HuH-7 (cell line): Measurements from ENCODE around the gene C3orf85.
A peak's percentile ranks its signal among the peaks of the same experiment; 100 is the strongest.
"Not testable (repeated sequence)": the region's sequence is repeated elsewhere in the genome, so short reads cannot be mapped to it uniquely, and the experiment has no call there.

Source experiments
- DNase-seq: peaks from one replicate; pipeline ENCODE4 v3.0.0; 2011; ENCODE audit warnings: low spot score

The C3orf85 gene, protein sequence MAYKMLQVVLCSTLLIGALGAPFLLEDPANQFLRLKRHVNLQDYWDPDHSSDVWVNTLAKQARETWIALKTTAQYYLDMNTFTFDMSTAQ

DNA sequence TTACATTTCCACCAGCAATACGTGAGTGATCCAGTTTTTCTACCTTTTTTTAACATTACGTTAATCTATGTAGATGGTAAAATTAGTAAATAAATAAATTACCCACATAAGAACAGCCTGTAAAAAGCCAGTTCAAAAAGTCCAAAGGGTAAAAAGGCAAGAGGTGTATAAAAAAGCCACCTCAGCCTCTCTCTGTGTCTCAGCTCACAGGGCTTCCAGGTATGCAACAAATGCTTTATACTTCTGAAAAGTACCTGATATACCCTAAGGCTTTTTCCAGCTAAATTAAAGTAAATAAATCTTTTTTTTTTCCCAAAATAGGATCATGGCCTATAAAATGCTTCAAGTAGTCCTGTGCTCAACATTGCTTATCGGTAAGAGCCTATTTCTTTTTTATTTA is at the start of gene C3orf85:
C3orf85 (plus strand) TSS at position 197 of the 400 bp plus-strand sequence; CDS start at position 326, 129 bp downstream.
- DNase-seq, result no peak

DNA sequence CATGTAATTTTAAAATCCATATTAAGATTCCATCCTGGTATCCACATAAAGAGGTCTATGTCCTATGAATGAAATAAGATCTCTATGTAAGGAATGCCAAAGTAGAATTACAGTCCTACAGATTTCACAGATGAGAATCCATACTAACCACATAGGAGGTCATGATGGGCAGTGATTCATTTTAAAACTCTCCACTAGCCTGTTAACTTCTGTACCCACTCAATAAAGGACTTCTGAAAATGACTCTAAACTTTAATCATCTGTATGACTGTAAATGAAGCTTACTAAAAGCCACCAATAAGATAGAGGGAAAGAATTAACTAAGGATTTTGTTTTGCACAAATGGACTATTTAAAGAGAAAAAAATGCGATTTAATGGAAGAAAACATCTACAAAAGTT is 47.3 kb upstream of the C3orf85 start:
- DNase-seq, result no peak

DNA sequence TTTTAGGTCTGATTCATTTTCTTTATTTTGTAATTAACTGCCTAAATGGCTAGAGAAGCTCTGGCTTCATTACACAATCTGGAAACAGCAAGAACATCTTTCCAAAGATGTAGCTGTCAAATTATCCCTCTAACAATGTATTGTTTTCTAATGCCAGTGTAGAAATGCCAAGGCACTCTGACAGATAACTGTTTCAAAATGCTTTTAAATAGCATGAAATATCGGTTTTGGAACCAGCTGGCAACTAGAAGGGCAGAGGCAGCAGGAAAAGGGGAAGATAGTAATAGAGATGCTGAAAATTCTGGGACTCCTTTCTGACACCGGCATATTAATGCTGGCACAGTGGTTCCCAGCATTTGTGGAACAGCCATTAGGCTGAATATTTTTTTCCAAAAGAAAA is 44.7 kb upstream of the C3orf85 start:
- DNase-seq, result no peak

DNA sequence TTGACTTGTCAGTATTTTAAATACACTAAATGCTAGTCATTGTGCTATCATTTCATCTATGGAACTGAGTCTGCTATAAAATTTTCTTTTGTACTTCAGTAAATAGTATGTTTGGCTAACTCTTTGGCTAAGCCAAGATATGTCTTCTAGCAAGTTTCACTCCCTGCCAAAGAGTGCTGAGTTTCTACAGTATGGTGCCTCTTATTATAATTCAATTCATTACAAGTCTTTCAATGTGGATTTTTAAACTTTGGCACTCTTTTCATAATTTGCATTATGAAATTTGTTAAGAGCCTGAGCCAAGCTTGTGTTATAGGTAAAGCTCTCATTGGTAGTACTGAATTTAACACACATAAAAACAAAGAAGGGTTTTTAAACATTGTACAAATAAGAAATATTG is 43.0 kb upstream of the C3orf85 start:
- no peak for DNase-seq

DNA sequence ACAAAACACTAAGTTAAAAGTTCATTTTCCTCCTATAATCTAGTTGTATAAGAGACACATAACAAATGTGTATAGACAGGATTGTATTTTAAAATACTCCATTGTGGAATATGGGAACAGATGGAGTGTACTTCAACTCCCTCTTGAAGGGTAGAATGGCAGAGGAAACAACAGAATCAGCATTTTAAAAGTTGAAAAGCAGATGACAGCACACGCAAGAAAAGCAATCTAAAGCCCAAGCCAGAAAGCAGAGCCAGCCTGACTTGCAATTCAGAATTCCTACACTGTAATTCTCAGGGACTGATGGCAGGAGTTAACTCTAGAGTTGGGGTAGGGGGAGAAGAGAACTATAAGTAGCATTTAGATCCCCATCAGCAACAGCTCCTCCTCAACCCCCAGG is 41.4 kb upstream of the C3orf85 start:
- DNase-seq, result no peak

DNA sequence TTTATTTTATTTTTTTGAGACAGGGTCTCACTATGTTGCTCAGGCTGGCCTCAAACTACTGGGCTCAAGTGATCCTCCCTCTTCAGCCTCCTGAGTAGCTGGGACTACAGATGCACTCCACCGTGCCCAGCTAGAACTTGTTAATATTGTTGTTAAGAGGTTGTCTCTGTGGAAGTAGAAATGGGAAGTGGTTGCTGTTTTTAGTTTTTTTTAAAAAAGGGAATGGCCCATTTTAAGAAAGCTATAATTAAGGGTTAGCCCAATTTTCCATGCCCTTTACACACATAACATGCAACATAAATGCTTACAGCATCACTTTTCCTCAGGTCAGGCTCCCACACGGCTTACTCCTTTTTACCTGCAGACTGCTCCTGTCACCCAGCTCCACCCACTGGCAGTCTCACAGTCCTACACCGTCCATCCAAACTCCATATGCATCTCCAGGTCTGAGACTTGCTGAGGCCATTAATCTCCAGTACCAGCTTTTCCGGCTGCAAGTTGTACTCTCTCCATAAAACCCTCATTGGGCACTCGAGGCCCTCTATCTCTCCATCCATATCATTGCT is 38.4 kb upstream of the C3orf85 start:
- DNase-seq, result peak; percentile 51

DNA sequence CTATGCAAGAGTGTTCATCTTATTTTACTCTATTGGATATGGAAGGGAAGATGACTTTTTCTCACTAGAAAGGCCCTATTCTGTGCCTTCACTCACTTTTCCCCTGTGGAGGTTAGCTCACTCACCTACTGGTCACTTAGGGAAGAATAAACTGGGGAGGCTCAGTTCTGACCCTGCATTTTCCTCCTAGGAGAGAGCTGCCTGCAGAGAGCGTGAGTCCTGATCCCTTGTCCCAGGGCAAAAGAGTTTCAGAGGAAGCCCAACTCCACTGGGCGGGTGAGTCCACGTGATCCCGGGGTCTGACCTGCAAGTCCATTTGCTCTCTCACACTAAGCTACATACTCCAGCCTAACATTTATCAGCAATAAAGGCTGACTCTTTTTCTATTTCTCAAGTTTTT is 26.9 kb upstream of the C3orf85 start:
- no peak for DNase-seq

DNA sequence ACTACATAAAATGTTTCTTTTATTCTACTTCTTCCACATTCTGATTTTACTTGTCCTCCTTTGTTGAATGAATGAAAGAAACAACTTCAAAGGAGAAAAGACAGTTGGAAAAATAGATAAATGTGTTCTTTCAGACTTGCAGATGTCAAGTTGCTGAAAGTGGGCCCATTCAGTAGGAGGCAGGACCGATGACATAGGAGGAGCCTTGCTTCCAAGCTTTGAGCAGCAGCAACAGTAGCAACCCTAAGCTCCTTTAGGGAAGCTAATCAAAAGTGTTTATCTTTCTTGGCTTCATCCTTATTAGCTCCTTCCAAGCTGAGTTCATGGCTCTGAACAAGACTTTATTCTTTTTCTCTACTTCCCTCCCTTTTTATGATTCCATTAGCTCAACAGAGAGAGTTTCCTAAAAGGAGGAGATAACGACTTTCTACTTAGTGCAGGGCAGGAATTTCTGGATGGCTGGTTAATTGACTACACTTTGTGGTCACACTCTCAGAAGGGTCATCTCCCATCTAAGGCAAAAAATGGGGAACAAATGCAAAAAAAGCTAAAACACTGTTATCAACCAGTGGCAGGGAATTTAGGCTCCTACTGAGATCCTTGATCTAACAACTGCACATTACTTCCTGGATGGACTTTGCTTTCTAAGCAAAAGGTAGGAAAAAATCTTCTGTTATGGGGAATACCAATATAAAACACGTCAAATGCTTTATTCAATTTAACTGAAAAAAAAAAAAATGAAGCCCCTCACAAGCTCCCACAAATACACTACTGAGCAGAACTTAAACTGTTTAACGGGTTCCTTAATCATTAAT is 23.4 kb upstream of the C3orf85 start:
- no peak for DNase-seq

DNA sequence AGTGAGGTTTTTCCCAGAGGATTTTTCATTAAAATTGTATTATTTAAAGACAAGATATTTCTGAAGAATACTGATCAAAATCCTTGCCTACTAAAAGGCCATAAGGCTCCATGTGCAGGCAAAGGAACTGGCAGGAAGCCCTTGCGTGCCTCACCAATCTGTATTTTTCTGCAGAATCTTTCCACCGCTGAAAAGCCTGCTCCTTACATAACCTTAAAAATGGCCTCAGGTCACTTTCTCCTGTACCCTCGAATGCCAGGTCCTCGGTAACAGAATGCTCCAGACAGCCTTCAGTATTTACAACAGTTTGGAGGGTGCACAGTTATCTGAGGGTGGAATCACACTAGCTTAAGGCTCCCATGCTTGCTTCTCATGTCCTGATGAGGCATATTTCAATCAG is 21.8 kb upstream of the C3orf85 start:
- no peak for DNase-seq

DNA sequence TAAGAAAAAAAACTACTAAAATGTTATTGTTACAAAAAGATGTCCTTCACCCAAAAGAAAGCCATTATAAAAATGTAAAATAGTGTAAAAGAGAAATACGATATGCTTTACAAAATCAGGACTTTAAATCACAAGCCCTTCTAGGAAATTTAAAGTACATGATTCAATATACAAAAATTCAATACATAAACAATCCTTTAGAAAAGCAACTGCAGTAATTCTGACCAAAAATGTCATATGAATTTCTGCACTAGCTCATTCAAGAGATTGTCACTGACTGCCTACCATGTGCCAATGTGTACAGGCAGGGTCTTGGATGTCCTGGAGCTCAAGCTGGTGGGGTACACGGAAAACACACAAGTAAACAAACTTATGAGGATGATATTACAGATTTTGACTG is 21.1 kb upstream of the C3orf85 start:
- no peak for DNase-seq

DNA sequence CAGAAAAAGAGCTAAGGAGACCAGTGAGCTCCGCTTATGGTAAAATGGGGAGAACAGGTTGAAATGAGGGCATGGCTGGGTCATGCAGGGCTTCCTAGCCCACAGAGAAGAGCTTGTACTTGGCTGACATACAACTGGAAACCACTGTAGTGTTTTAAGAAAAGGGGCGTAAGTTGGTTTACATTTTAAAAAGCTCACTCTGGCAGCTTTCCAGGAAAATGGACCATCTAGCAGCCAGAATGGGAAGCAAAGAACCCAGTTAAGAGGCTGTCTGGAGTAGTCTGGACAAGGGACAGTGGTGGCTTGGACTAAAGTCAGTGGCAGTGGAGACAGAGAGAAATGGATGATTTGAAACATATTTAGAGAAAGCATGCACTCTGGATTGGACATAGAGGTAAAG is 20.5 kb upstream of the C3orf85 start:
- DNase-seq, result no peak

DNA sequence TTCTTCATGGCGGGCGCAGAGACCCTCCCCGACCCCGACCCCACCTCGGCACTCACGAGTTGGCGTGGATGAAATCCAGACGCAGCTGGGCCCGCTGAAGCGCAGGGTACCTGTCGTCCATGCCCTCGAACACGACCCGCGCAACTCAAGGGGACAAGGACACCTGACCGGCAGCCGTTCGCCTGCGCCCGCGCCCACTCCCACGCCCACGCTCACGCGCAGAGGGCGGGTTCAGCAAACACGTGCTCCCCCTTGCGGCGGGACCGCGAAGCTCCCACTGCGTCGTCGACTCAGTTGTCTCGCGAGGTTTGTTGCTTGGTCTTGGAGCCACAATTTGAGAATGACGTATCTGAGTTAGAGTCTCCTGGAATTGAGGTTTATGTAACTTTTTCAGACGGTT is 18.6 kb upstream of the C3orf85 start, which contains the start of gene MORC1:
MORC1 (minus strand) TSS at position 196 of the 400 bp plus-strand sequence; CDS start at position 121, 75 bp downstream.
- no peak for DNase-seq

DNA sequence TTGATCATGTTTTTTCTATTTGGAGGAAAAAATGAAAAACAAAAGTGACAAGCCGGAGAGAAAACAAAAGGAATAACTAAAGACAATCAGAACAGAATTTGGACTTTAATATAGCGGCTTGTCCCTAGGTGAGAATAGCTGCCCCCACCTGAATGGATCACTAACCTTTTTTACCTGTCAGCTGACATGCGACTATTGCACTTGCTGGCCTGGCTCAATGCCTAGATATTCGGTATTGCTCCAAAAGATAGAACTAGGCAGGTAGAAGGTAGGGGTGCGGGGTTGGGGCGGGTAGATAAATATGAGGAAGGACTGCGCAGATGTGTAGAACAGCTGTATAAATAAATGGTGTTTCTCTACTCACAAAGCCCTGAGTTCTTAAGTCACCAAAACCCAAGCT is 17.9 kb upstream of the C3orf85 start:
- no peak for DNase-seq

DNA sequence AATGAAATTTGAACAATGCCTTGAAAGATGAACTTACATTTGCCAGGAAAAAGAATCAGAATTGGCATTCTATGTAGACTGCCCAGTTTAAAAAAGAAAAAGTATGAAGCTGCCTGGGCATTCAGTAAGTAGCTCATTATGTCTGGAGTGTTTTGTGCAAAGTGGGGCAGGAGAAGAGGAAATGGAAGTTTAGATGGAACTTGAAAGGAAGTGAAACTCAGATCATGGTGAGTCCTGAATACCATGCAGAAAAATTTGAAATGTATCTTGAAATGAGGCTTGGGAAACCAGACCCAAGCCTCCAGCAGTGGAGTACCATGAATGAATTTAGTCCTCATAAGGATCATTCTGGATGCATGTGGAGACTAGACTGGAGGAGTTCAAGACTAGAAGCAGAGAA is 13.8 kb upstream of the C3orf85 start:
- no peak for DNase-seq

DNA sequence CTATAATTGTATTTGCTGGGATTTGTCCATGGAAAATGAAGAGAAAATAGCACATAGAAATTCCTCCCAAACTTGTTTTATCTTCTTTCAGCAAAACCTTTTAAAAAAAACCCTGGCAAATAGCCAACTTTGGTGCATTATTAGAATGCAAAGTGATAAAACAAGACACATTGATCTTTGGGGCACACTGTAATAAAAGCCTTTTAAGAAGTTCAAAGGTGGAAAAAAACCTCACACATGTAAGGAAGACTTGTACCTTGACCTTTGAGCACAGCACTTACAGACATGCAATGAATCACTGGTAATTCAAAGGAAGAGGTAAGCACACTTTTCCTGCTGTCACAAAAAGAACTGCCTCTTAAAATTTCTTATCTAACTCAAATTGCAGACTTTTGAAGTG is 10.6 kb upstream of the C3orf85 start:
- DNase-seq, result no peak

DNA sequence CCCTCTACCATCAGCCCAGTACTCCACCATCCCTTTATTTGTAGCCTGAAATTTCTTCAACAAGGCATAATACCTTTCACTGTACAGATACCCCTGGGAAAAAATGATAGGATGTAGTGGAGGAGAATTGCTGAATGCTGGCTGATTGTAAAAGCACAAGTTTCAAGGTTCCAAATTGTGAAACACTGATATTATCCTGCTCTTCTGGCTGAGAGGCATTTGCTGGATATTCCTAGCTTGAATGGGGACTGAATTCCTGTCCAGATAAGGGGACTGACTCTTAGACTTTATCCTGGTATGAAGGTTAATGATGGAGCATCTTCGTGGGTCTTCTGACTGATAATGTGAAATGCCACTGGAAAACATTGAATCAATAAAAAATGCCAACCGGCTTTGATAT is 9.0 kb upstream of the C3orf85 start:
- no peak for DNase-seq

DNA sequence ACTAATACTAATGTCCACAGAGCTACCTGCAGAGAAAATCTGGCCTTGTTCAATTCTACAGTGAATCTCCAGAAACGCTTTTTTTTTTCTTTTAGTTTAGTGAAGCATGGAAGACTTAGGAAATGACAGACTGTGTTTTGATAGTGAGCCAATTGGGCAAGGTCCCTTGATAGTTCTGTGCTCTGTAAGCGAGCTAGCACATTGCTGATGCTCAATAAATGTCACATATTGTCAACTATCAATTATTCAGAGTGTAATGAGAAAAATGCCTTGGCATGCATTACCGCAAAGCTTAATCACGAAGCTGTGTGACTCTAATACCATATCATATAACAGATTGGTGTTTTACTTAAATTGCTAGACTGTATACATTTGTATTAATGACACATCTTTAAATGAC is 5.2 kb upstream of the C3orf85 start:
- no peak for DNase-seq

DNA sequence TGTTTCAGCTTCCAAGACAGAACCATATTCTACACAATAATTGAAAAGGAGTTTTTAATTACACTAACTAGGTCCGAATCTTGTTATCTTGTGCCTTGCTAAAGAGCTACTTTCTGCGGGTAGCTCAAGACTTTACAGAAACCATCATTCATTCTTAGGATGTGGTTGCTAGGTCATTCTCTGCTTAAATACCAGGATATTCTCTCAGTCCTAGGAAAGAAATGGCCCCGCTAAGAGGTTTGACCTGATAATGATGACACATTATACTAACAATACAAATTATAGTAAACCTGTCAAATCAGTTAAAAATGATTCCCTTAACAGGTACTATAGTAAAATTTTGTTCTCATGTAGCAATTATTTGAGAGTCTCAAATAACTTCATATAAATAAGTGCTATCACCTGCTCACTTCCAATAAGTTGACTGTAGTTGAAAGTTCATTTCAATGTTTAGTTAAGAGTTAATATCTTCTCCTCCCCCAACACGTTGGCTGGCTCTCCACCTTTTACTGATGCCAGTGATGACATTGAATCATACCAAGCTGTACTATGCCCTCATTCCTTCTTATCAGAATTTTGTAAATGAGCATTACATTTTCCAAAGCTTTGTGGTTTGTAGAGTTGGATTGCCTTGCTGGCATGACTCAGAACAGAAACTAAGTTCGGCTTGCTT is 3.6 kb upstream of the C3orf85 start:
- no peak for DNase-seq

DNA sequence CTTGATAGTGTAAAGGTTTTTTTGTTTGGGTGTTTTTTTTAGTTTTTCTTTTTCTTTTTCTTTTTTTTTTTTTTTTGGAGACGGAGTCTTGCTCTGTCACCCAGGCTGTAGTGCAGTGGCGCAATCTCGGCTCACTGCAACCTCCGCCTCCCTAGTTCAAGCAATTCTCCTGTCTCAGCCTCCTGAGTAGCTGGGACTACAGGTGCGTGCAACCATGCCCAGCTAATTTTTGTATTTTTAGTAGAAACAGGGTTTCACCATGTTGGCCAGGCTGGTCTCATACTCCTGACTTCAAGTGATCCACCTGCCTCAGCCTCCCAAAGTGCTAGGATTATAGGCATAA is 3.1 kb upstream of the C3orf85 start:
- not testable (repeated sequence) for DNase-seq

DNA sequence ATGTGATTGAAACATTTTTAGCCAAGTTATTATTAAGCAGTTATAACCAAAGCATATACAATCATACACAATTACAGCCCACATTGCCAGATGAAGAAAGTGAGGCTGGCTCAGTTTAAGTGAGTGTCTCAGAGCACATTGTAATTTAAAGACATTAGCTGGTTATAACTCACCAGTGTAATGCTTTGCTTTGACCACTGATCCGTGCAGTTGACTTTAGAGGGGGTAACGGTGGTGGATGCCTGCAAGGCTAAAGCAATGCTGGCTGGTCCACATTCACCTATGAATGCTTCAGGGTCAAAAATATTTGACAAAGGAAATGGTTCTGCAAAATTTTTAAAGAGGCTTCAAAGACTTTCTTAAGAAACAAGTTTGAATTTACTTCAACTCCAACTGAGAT is 1.2 kb downstream of the C3orf85 start:
- DNase-seq, result no peak

DNA sequence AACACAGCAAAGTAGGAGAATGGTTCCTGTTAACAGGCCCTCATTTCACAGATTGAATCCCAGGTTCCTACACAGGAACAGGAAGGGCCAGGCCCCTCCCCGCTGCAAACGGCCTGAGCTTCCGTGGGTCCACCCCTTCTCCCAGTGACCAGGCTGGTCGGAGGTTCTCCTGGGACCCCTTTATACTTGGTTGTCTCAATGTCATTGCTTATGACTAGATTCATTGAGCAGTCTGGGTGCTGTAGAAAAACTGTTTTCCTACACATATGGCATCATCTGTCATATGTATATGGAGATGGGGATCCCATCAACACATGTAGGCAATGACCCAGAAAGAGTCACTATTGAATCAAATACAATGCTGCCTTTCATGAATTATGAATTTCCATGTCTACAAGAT is 3.8 kb downstream of the C3orf85 start:
- DNase-seq, result no peak

DNA sequence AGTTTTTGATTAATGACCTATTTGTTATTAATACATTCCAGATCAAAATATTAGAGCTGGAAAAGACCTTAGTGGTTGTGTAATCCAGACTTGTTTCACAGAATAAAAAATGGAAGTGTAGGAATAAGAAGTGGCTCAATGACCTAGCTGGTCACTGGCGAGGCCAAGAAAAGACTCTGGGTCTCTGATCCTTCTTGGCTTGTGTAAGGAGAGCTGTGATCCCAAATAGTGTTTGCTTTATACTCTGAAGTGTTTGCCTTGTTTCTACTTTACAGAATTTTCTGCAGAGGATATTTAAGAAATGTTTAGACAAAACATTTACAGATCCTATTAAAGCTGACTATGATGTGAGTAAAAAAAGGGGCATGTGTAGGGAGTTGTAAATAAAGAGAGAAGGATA is 7.1 kb downstream of the C3orf85 start:
- DNase-seq, result no peak

DNA sequence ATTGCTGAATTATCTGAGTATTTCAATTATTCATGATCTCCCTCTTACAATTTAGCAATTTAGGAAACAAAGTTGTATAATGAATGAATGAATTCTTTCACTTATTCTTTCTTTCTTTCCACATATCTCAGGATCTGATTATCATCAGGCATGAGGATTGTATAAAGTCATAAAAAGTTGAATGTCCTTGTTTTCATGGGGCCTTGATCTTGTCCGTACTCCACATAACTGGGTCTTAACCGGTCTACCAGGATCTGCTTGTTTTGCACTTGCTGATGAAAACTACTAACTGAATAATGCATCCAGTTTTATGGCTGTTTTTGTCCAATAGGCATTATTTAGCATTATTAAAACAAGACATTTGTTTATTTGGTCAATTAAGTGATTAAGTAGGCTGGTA is 12.6 kb downstream of the C3orf85 start:
- no peak for DNase-seq
